ENCODE measurements around the gene EPB41L2.

Gene EPB41L2

DNA sequence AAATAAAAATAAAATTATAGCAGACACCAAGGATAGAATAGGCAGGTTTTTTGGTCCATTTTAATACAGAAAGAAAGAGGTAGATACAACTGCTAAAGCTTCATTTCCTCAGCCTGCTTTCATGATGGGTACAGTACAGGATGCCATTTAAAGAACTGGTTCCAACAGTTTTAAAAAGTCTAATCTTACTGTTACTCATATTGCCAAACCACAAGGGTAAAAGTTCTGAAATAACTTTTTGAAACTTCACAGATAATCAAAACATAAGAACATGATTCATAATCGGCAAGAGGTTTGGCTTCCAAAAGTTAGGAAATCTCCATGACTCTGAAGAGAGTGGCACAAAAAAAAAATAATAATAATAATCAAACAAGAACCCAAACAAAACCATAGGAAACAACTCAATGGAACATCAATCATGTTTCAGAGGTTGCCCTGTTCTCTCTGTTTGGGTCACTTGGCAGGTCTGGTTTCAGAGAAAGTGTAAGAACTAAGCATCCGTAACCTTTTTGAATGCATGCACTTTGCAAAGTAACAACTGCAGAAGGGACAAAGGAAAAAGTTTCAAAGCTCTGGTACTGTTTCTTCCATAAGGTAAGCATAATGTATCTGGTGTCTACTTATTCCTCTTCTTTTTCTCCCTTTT, 156.2 kb downstream of the EPB41L2 start:
- H3K27ac ChIP-seq = no peak overlapping the region
- TF ChIP-seq ZFX (IDR thresholded peaks at IDR 0.05; ENCODE audit: borderline replicate concordance) = no peak
- TF ChIP-seq CTCF (IDR thresholded peaks at IDR 0.05) = no peak

GRCh38 chr6:130903602-130904001, 159.4 kb downstream of the EPB41L2 start:
- TF ChIP-seq ZFX (IDR thresholded peaks at IDR 0.05; ENCODE audit: borderline replicate concordance) (no peak), CTCF (IDR thresholded peaks at IDR 0.05) (no peak)
- H3K27ac ChIP-seq = no peak overlapping the region

DNA sequence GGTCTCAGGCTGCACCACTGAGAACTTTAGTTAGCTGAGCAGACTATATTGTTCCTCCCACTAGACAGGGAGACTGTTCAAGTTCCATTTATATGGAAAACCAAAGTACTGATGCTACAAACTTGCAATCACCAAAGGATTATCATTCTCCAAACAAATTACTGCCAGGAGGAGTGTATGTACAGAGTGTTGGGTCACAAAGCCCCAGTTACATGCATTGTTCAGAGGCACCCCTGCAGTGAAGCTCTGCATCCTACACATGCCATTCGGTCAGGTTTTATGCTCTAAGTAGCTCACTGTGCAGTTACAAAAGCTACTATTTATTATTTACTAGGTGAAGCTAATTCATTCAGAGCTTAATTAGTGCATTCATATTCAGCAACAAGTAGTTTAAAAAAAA, 160.0 kb downstream of the EPB41L2 start:
- H3K27ac ChIP-seq = no peak overlapping the region
- no peak for TF ChIP-seq CTCF (IDR thresholded peaks at IDR 0.05)
- TF ChIP-seq ZFX (IDR thresholded peaks at IDR 0.05; ENCODE audit: borderline replicate concordance) = no peak

DNA sequence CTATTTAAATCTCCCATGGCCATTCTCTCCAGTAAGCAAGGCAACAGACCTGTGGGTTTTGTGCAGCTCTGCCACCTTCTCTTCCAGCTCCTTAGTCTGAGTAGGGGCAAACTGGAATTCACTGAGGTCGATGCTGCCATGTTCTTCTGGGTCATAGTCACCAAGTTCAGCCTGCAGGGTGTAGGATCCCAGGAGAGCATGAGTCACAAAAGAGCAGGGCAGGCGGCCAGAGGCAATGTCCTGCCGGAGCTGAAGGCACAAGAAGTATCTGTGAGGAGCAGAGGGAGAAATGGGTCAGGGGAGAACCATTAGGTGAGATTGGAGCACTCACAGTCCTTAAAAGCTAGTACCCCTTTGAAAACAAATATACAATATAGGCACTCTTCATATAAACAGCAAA, 162.1 kb downstream of the EPB41L2 start:
- TF ChIP-seq CTCF (IDR thresholded peaks at IDR 0.05) (no peak), ZFX (IDR thresholded peaks at IDR 0.05; ENCODE audit: borderline replicate concordance) (no peak)
- H3K27ac ChIP-seq = no peak overlapping the region

- H3K27ac ChIP-seq = no peak overlapping the region
- no peak for TF ChIP-seq ZFX (IDR thresholded peaks at IDR 0.05; ENCODE audit: borderline replicate concordance)
- no peak for TF ChIP-seq CTCF (IDR thresholded peaks at IDR 0.05)
These were observed 166.8 kb downstream of the EPB41L2 start for GRCh38 chr6:130896249-130896648.

DNA sequence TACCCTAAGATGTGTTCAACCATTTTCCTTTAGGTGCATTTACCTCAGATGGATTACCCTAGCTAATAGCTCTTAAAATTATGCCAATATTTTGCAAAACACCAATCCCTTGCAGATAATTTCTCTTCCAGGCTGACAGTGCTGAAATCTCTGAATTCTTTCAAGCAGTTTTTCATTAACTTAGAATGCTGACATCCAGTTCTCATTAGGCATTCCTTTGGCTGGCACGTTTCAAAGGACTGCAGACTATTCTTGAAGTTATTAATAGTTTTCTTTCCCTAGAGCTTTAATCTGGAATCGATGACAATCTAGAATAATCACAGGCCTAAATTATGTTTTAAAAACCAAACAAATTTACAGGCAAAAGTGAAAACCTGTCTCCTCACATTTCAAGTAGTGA, 167.5 kb downstream of the EPB41L2 start:
- no peak overlapping the region for H3K27ac ChIP-seq
- TF ChIP-seq ZFX (IDR thresholded peaks at IDR 0.05; ENCODE audit: borderline replicate concordance) (no peak), CTCF (IDR thresholded peaks at IDR 0.05) (no peak)

- no peak overlapping the region for H3K27ac ChIP-seq
- no peak for TF ChIP-seq CTCF (IDR thresholded peaks at IDR 0.05)
- TF ChIP-seq ZFX (IDR thresholded peaks at IDR 0.05; ENCODE audit: borderline replicate concordance) = no peak
These were observed 169.3 kb downstream of the EPB41L2 start for GRCh38 chr6:130893766-130894165.
